Smooth muscle cell (in vitro differentiated cells): ENCODE measurements around the gene GSDME. TPM values are rescaled to one million over a fixed set of nuclear protein-coding genes. Genes with fewer than 3 reads are reported as not detected.
"Not testable (repeated sequence)": the region's sequence is repeated elsewhere in the genome, so short reads cannot be mapped to it uniquely, and the experiment has no call there.

ENCODE experiments used
- DNase-seq: peaks from one replicate; lab custom pipeline; 2025; ENCODE audit not compliant: unreplicated experiment; lab: John Stamatoyannopoulos, UW
- H2AFZ ChIP-seq: fragments of 200-600 bp; sonication (generic); 2 replicates; pipeline ENCODE4 v1.6.0; 2016; ENCODE audit warnings: antibody characterized with exemption, low read depth, mild to moderate bottlenecking
- H3F3A ChIP-seq: fragments of 200-600 bp; sonication (generic); 2 replicates; pipeline ENCODE4 v1.6.0; 2017; ENCODE audit warnings: antibody characterized with exemption, low read depth
- H3K27ac ChIP-seq: fragments of 200-600 bp; sonication (generic); 2 replicates; pipeline ENCODE4 v1.5.1; 2016; ENCODE audit warnings: low read depth, mild to moderate bottlenecking
- H3K27me3 ChIP-seq: fragments of 200-600 bp; sonication (generic); 2 replicates; pipeline ENCODE4 v1.6.1; 2016; ENCODE audit warnings: low read depth, mild to moderate bottlenecking
- H3K36me3 ChIP-seq: fragments of 200-600 bp; sonication (generic); 2 replicates; pipeline ENCODE4 v1.5.1; 2016; ENCODE audit warnings: low read depth
- H3K4me1 ChIP-seq: fragments of 200-600 bp; sonication (generic); 2 replicates; pipeline ENCODE4 v1.5.1; 2016; ENCODE audit warnings: low read depth
- H3K4me2 ChIP-seq: fragments of 200-600 bp; sonication (generic); 2 replicates; pipeline ENCODE4 v1.6.0; 2016; ENCODE audit warnings: mild to moderate bottlenecking
- H3K4me3 ChIP-seq: fragments of 200-600 bp; sonication (generic); 2 replicates; pipeline ENCODE4 v1.5.1; 2016; ENCODE audit warnings: mild to moderate bottlenecking
- H3K79me2 ChIP-seq: fragments of 200-600 bp; sonication (generic); 2 replicates; pipeline ENCODE4 v1.6.0; 2016; ENCODE audit warnings: low read depth, mild to moderate bottlenecking
- H3K9ac ChIP-seq: fragments of 200-600 bp; sonication (generic); 2 replicates; pipeline ENCODE4 v1.6.0; 2016; ENCODE audit warnings: low read depth
- H3K9me3 ChIP-seq: fragments of 200-600 bp; sonication (generic); replicated peaks from 2 replicates; pipeline ENCODE4 v1.5.1; 2016; ENCODE audit warnings: low read depth
- H4K20me1 ChIP-seq: fragments of 200-600 bp; sonication (generic); 2 replicates; pipeline ENCODE4 v1.6.0; 2016; ENCODE audit warnings: low read depth
- CTCF ChIP-seq: fragments of 200-600 bp; sonication (generic); IDR thresholded peaks from 2 replicates; pipeline ENCODE4 v1.5.1; 2017; ENCODE audit warnings: borderline replicate concordance, mild to moderate bottlenecking, antibody characterized with exemption; ENCODE audit not compliant: insufficient read depth, poor library complexity, severe bottlenecking
- WGBS: methylation state at CpG from one replicate; pipeline ENCODE4 v1.1.7; 2016; ENCODE audit warnings: low lambda C conversion rate; 5-methylcytosine and 5-hydroxymethylcytosine counted together
- polyA plus RNA-seq: library from polyadenylated mRNA; unstranded; fragments of >200 nt; fragmentation: Nextera tagmentation; extraction: Ambion mirVana; gene quantifications from 2 replicates; pipeline ENCODE4 v1.2.1, GENCODE V29; 2016
- total RNA-seq: library from RNA; depleted of rRNA; stranded (reverse); fragments of >200 nt; gene quantifications from 2 replicates; pipeline ENCODE4 v1.2.3, GENCODE V29; 2014

Gene GSDME
- total and polyA plus RNA-seq, 2 experiments from 2014 or later: 14.8 to 19.6 TPM

- Histone ChIP-seq H3K36me3 (peaks cover 2% of the 10 kb centered on the region), H3K4me2 (no peak overlapping the region), H3K4me3 (no peak overlapping the region), H3K9ac (no peak overlapping the region), H3K27ac (no peak overlapping the region), H3K4me1 (no peaks in the 10 kb centered on the region), H2AFZ (no peak overlapping the region), H3K79me2 (no peaks in the 10 kb centered on the region), H3K9me3 (no peaks in the 10 kb centered on the region), H4K20me1 (no peaks in the 10 kb centered on the region), H3K27me3 (no peaks in the 10 kb centered on the region), H3F3A (no peaks in the 10 kb centered on the region)
- WGBS: 93% methylated on average over 4 of the region's 4 CpGs
- no peak for TF ChIP-seq CTCF
- no peak for DNase-seq
Observed at GRCh38 chr7:24797270-24797669, 40.0 kb upstream of the GSDME start.

GRCh38 chr7:24795407-24795767 is 38.1 kb upstream of the GSDME start:
- no peak overlapping the region for H3K27ac ChIP-seq

GRCh38 chr7:24794751-24795406 is 37.6 kb upstream of the GSDME start:
- WGBS: 96% methylated on average over 22 of the region's 22 CpGs
- H3K9me3 ChIP-seq, H4K20me1 ChIP-seq, H3K36me3 ChIP-seq, H3K79me2 ChIP-seq, H3K27me3 ChIP-seq, DNase-seq, H3K4me3 ChIP-seq, H3K4me1 ChIP-seq, H2AFZ ChIP-seq, H3K4me2 ChIP-seq, H3F3A ChIP-seq, H3K9ac ChIP-seq, H3K27ac ChIP-seq: not testable (repeated sequence)

More at GRCh38 chr7:24795407-24795767, 38.1 kb upstream of the GSDME start:
- no peak for DNase-seq
- H2AFZ ChIP-seq: no peak overlapping the region
- H3K27me3 ChIP-seq: no peaks in the 10 kb centered on the region
- H3K79me2 ChIP-seq: no peaks in the 10 kb centered on the region
- TF ChIP-seq CTCF: no peak
- WGBS: 96% methylated on average over 9 of the region's 9 CpGs
- no peak overlapping the region for H3K4me2 ChIP-seq
- no peak overlapping the region for H3K9ac ChIP-seq
- H3F3A ChIP-seq: no peaks in the 10 kb centered on the region
- no peaks in the 10 kb centered on the region for H4K20me1 ChIP-seq
- H3K4me3 ChIP-seq: no peak overlapping the region
- no peaks in the 10 kb centered on the region for H3K9me3 ChIP-seq
- H3K4me1 ChIP-seq: no peaks in the 10 kb centered on the region
- H3K36me3 ChIP-seq: no peaks in the 10 kb centered on the region

GRCh38 chr7:24793982-24794648 is 36.9 kb upstream of the GSDME start:
- no peaks in the 10 kb centered on the region for H3K27me3 ChIP-seq
- H3K4me1 ChIP-seq: no peaks in the 10 kb centered on the region
- H4K20me1 ChIP-seq: no peaks in the 10 kb centered on the region
- 76% methylated on average over 9 of the region's 9 CpGs for WGBS
- H3K36me3 ChIP-seq: no peaks in the 10 kb centered on the region
- H3F3A ChIP-seq: no peaks in the 10 kb centered on the region
- H2AFZ ChIP-seq: no peak overlapping the region
- H3K4me3 ChIP-seq: no peak overlapping the region
- no peak overlapping the region for H3K27ac ChIP-seq
- H3K9me3 ChIP-seq: no peaks in the 10 kb centered on the region
- no peaks in the 10 kb centered on the region for H3K79me2 ChIP-seq
- no peak overlapping the region for H3K4me2 ChIP-seq
- no peak for DNase-seq
- TF ChIP-seq CTCF: no peak
- H3K9ac ChIP-seq: no peak overlapping the region
